GM12891 (cell line): ENCODE measurements around the gene SCAPER.

Source experiments
- DNase-seq: peaks from one replicate; pipeline ENCODE4 v3.0.0; 2011; ENCODE audit warnings: low spot score; ENCODE audit not compliant: insufficient read length
- FAIRE-seq: peaks from 2 replicates; lab custom pipeline; 2011; peaks lifted over from hg19 to GRCh38; lab: Jason Lieb, UNC
- PAX5 ChIP-seq: IDR thresholded peaks from 2 replicates; pipeline ENCODE4 v1.6.1; 2011; ENCODE audit warnings: low read length, moderate library complexity, mild to moderate bottlenecking; ENCODE audit not compliant: insufficient read depth, severe bottlenecking
- POLR2A ChIP-seq: IDR thresholded peaks from 2 replicates; pipeline ENCODE4 v1.6.1; 2011; ENCODE audit warnings: low read depth, low read length, control low read depth
- POLR2AphosphoS5 ChIP-seq: IDR thresholded peaks from 2 replicates; pipeline ENCODE4 v1.6.1; 2011; ENCODE audit warnings: low read depth, low read length, control low read depth
- POU2F2 ChIP-seq: IDR thresholded peaks from 2 replicates; pipeline ENCODE4 v1.6.1; 2011; ENCODE audit warnings: low read depth, mild to moderate bottlenecking, control low read depth, low read length, moderate library complexity
- SPI1 ChIP-seq: IDR thresholded peaks from 2 replicates; pipeline ENCODE4 v1.6.1; 2011; ENCODE audit warnings: low read depth, low read length, control low read depth
- TAF1 ChIP-seq: IDR thresholded peaks from 2 replicates; pipeline ENCODE4 v1.6.1; 2011; ENCODE audit warnings: low read depth, low read length, control low read depth

SCAPER gene

DNA sequence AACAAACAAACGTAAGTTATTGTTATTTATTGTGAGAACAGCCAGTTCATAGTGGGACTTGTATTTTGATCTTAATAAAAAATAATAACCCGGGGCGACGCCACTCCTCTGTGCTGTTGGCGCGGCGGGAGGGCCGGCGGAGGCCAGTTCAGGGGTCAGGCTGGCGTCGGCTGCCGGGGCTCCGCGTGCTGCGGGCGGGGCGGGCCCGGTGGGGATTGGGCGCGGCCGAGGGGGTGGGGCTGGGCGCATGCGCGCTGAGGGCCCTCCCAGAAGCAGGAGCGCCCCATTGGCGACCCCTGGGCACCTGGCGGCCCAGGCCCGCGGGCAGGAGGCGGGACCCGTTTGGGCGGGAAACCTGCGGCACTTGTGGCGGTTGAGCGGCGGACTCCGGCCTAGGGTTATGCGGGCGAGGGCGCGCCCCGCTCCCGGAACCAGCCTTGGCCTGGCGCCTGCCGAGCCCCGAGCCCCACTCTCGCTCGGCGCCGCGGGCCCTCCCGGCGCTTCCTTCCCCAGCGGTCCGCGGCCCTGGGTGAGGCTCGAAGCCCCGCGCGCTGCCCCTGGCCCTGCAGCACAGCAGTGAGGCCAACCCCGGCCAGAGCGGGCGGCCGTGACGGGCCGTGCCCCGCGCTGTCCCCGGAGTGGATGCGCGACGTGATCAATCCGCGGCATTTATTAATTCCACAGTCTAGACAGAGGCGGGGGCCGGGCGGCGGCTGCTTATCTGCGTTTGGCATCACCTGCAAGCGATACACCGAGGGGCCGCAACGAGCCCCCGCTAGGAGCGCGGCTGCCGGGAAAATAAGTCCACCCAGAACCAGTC, 562.5 kb downstream of the SCAPER start:
- DNase-seq = no peak
- peak; percentile 56 for FAIRE-seq
- no peak for TF ChIP-seq POLR2A
- TF ChIP-seq POLR2AphosphoS5 = no peak
- no peak for TF ChIP-seq TAF1
- TF ChIP-seq SPI1 = no peak
- TF ChIP-seq POU2F2 = no peak
- no peak for TF ChIP-seq PAX5

DNA sequence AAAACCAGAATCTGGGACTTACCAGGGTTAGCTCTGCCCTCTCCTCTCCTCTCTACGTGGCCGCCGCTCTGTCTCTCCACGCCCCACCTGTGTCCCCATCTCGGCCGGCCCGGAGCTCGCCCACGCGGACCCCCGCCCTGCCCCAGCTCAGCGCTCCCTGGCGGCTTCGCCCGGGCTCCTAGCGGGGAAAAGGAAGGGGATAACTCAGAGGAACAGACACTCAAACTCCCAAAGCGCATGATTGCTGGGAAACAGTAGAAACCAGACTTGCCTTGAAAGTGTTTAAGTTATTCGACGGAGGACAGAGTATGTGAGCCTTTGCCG, 563.1 kb downstream of the SCAPER start:
- FAIRE-seq (no peak), DNase-seq (no peak)
- TF ChIP-seq SPI1 = no peak
- no peak for TF ChIP-seq PAX5
- no peak for TF ChIP-seq POU2F2
- TF ChIP-seq POLR2A = no peak
- no peak for TF ChIP-seq POLR2AphosphoS5
- no peak for TF ChIP-seq TAF1

DNA sequence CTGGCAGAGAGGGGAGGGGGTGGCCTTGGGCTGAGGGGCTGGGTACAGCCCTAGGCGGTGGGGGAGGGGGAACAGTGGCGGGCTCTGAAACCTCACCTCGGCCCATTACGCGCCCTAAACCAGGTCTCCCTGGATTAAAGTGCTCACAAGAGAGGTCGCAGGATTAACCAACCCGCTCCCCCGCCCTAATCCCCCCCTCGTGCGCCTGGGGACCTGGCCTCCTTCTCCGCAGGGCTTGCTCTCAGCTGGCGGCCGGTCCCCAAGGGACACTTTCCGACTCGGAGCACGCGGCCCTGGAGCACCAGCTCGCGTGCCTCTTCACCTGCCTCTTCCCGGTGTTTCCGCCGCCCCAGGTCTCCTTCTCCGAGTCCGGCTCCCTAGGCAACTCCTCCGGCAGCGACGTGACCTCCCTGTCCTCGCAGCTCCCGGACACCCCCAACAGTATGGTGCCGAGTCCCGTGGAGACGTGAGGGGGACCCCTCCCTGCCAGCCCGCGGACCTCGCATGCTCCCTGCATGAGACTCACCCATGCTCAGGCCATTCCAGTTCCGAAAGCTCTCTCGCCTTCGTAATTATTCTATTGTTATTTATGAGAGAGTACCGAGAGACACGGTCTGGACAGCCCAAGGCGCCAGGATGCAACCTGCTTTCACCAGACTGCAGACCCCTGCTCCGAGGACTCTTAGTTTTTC, 563.6 kb downstream of the SCAPER start:
- TF ChIP-seq POLR2A = no peak
- no peak for DNase-seq
- FAIRE-seq = no peak

DNA sequence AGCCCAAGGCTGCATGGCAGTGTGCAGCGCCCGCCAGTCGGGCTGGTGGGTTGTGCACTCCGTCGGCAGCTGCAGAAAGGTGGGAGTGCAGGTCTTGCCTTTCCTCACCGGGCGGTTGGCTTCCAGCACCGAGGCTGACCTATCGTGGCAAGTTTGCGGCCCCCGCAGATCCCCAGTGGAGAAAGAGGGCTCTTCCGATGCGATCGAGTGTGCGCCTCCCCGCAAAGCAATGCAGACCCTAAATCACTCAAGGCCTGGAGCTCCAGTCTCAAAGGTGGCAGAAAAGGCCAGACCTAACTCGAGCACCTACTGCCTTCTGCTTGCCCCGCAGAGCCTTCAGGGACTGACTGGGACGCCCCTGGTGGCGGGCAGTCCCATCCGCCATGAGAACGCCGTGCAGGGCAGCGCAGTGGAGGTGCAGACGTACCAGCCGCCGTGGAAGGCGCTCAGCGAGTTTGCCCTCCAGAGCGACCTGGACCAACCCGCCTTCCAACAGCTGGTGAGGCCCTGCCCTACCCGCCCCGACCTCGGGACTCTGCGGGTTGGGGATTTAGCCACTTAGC, 564.3 kb downstream of the SCAPER start:
- DNase-seq (peak; percentile 26), FAIRE-seq (no peak)
- TF ChIP-seq POU2F2 (no peak), POLR2A (no peak), TAF1 (no peak), POLR2AphosphoS5 (no peak), SPI1 (no peak), PAX5 (no peak)

DNA sequence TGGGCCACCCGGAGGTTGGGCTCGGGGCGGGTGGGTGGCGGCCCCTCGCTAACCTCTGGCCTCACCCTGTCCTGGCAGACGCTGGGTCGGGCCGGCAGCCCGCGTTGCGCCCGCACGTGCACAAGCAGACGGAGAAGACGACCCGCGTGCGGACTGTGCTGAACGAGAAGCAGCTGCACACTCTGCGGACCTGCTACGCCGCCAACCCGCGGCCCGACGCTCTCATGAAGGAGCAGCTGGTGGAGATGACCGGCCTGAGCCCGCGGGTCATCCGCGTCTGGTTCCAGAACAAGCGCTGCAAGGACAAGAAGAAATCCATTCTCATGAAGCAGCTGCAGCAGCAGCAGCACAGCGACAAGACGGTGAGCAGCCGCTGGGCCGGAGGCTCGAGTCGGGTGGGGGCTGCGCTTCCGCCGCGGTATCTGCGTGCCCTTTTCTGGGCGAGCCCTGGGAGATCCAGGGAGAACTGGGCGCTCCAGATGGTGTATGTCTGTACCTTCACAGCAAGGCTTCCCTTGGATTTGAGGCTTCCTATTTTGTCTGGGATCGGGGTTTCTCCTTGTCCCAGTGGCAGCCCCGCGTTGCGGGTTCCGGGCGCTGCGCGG, 564.8 kb downstream of the SCAPER start:
- peak; percentile 43 for DNase-seq
- peak; percentile 9 for FAIRE-seq
- no peak for TF ChIP-seq TAF1

DNA sequence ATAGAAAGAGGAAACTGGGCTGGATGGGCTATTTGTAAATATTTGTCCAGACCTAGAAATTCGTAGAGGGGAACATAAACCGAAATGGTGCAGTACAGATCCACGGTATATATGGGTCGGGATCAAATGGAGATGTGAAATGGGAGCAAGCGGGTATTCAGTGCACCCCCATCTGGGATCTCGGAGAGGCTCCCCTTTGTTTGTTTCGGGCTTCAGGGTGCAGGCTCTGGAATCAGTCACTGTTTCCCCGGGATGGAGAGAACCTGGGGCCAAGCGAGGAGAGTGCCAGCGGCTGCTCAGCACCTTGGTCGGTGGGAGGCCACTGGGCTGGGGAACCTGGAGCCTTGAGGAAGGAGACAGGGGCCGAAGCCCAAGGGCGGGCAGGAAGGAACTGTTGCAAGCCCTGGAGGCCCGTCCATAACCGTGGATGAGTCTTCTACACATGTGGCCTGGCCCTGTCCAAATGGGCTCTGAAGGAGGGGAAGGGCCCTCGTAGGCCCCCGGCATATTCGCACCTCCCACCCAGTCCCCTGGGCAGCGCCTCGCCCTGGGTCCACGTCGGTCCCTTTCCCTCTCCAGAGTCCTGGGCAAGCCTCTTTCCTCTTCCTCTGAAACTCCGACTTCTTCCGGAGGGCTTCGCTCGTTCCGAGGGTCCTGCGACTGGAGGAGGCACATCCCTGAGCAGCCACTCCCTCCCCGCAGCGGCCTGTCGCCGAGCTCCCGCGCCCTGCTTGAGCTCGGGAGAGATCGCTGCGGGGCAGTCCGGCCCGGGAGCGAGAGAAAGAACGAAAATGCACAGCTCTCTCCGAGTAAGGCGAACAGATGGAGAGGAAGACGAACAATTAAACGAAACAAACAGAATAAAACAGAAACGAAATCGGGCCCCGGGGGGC, 565.6 kb downstream of the SCAPER start:
- FAIRE-seq (peak; percentile 61), DNase-seq (peak; percentile 39)
- no peak for TF ChIP-seq POU2F2
- TF ChIP-seq POLR2A = no peak
- no peak for TF ChIP-seq SPI1
- TF ChIP-seq POLR2AphosphoS5 = no peak
- no peak for TF ChIP-seq TAF1
- no peak for TF ChIP-seq PAX5

DNA sequence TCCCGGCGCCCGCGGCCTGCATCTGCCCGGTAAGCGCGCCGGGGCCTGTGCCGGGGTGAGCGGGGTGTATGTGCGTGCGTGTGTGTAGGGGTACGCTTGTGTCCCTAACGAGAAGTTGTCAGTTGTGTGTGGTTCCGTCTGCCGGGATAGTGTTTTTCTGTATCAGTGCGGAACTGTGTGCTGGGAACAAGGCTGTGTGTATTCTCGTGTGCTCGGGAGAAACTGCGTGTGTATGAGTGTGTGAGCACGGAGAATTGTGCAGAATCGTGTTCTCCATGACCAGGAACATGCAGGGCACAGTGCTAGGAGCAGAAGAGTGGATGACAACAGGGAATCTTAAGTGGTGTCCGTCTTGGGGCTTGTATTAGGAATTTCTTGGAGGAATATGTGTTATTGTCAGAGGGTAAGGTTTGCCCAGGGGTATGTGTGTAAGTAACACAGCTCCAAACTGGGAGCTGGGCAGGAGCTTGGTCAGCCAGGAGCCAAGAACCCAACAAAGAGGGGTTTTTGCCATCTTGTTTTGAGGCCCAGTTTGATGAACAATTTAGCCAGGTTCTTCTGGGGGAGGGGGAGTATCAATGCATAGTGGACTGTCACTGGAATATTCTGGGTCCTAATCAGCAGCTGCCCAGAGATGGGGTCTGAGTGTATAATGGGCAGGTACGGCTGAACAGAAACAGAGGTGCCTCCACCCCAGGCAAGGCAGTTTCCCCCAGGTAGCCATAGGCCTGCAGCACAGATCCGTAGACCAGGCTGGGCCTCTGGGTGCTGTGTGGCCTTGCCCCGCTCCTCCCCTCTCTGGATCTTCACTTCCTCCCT, 566.4 kb downstream of the SCAPER start:
- FAIRE-seq = peak; percentile 60
- DNase-seq = no peak
- TF ChIP-seq SPI1 = peak; percentile 46
- TF ChIP-seq PAX5 = no peak
- no peak for TF ChIP-seq TAF1
- TF ChIP-seq POLR2AphosphoS5 = no peak
- no peak for TF ChIP-seq POU2F2
- no peak for TF ChIP-seq POLR2A

DNA sequence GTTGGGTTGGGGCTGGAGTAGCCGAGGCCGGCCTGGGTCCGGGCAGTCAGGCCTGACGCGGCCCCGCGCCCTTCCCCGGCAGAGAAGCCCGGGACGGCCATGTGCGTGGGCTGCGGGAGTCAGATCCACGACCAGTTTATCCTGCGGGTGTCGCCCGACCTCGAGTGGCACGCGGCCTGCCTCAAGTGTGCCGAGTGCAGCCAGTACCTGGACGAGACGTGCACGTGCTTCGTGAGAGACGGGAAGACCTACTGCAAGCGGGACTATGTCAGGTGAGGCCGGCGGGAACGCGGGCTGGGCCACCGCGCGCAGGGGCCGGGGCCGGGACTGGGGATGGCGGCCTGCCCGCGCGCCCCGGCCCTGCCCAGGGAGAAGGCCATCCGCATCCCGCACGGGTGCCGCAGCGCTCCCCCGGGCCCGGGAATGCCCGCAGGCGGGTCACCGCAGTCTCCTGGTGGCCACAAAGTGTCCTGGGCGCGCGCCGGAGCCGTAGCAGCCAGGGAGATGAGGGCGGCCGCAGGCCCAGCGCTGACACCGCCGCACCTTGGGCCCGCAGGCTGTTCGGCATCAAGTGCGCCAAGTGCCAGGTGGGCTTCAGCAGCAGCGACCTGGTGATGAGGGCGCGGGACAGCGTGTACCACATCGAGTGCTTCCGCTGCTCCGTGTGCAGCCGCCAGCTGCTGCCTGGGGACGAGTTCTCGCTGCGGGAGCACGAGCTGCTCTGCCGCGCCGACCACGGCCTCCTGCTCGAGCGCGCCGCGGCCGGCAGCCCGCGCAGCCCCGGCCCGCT, 567.2 kb downstream of the SCAPER start:
- TF ChIP-seq POLR2A = no peak
- no peak for TF ChIP-seq POLR2AphosphoS5
- no peak for TF ChIP-seq POU2F2
- TF ChIP-seq SPI1 = no peak
- TF ChIP-seq PAX5 = no peak
- TF ChIP-seq TAF1 = no peak
- FAIRE-seq (peak; percentile 77), DNase-seq (peak; percentile 40)
